HepG2 (cell line): ENCODE results near the gene KIF22. TPM values are rescaled to one million over a fixed set of nuclear protein-coding genes. Genes with fewer than 3 reads are reported as not detected.

Source experiments
- ATF4 ChIP-seq, 2 experiments: fragments of 450-650 bp in 1 of 2; sonication (generic) in 1 of 2; formaldehyde crosslinking; IDR thresholded peaks; 2 replicates each; pipeline versions ENCODE4 v1.5.0 to v1.8.0; 2020 to 2022; ENCODE audit warnings: mild to moderate bottlenecking in 1 of 2, missing genetic modification reagents in 1 of 2
- BATF2 ChIP-seq: sonication (generic); formaldehyde crosslinking; IDR thresholded peaks from 2 replicates; pipeline ENCODE4 v1.8.0; 2022; ENCODE audit warnings: mild to moderate bottlenecking, missing genetic modification reagents, moderate library complexity
- FOXP4 ChIP-seq: sonication (generic); formaldehyde crosslinking; IDR thresholded peaks from 2 replicates; pipeline ENCODE4 v1.4.0; 2020; ENCODE audit warnings: missing genetic modification reagents
- GATAD1 ChIP-seq: IDR thresholded peaks from 2 replicates; pipeline ENCODE4 v1.6.1; 2016; ENCODE audit warnings: missing genetic modification reagents, missing compliant biosample characterization
- HMG20A ChIP-seq: IDR thresholded peaks from 2 replicates; pipeline ENCODE4 v1.6.1; 2016; ENCODE audit warnings: borderline replicate concordance
- HMGXB4 ChIP-seq, 2 experiments: sonication (generic) in 1 of 2; formaldehyde crosslinking in 1 of 2; IDR thresholded peaks; 2 replicates each; pipeline versions ENCODE4 v1.4.0 to v1.6.1; 2018 to 2020; ENCODE audit warnings: missing genetic modification reagents in 2 of 2, borderline replicate concordance in 1 of 2, low read depth in 1 of 2, mild to moderate bottlenecking in 1 of 2, missing biosample characterization in 1 of 2
- KDM2A ChIP-seq: sonication (generic); formaldehyde crosslinking; IDR thresholded peaks from 2 replicates; pipeline ENCODE4 v1.4.0; 2020; ENCODE audit warnings: low read depth, missing genetic modification reagents, borderline replicate concordance
- MAFK ChIP-seq, 2 experiments: IDR thresholded peaks in 1 of 2; conservative IDR thresholded peaks in 1 of 2; 2 replicates each; pipeline ENCODE4 v1.6.1; 2011; ENCODE audit warnings: improper control_type of control experiment in 2 of 2, low read length in 2 of 2
- MIER3 ChIP-seq: IDR thresholded peaks from 2 replicates; pipeline ENCODE4 v1.6.1; 2016; ENCODE audit warnings: missing compliant biosample characterization, borderline replicate concordance
- NFE2 ChIP-seq: sonication (generic); formaldehyde crosslinking; IDR thresholded peaks from 2 replicates; pipeline ENCODE4 v1.4.0; 2020; ENCODE audit warnings: missing genetic modification reagents
- NFYB ChIP-seq: sonication (generic); formaldehyde crosslinking; IDR thresholded peaks from 2 replicates; pipeline ENCODE4 v1.4.0; 2020; ENCODE audit warnings: missing genetic modification reagents
- RBFOX2 ChIP-seq: fragments of 200-400 bp; formaldehyde crosslinking; IDR thresholded peaks from 2 replicates; pipeline ENCODE4 v1.6.1; 2017; ENCODE audit warnings: low read depth, mild to moderate bottlenecking, low read length
- REL ChIP-seq: sonication (generic); formaldehyde crosslinking; conservative IDR thresholded peaks from 2 replicates; pipeline ENCODE4 v1.8.0; 2022; ENCODE audit warnings: mild to moderate bottlenecking, missing genetic modification reagents, moderate library complexity
- SOX5 ChIP-seq: IDR thresholded peaks from 2 replicates; pipeline ENCODE4 v1.6.1; 2016; ENCODE audit warnings: borderline replicate concordance
- ZMYM3 ChIP-seq: sonication (generic); formaldehyde crosslinking; IDR thresholded peaks from 2 replicates; pipeline ENCODE4 v1.5.1; 2020; ENCODE audit warnings: mild to moderate bottlenecking, missing genetic modification reagents
- polyA plus RNA-seq, 8 experiments: library from polyadenylated mRNA; depleted of rRNA in 3 of 8; stranded (reverse) in 7 of 8; unstranded in 1 of 8; fragments of >200 nt; fragmentation: Illumina TruSeq in 4 of 8; extraction: Trizol in 4 of 8; gene quantifications; 2 replicates each; pipeline versions ENCODE4 v1.2.1 to v1.2.3, GENCODE V29; 2011 to 2016; ENCODE audit warnings: low read depth in 4 of 8, missing spikeins in 1 of 8, mixed read lengths in 1 of 8; ENCODE audit not compliant: insufficient read depth in 1 of 8
- total RNA-seq, 5 experiments: library from RNA; depleted of rRNA; stranded (reverse); fragments of >200 nt; fragmentation: Illumina TruSeq; extraction: Trizol; gene quantifications; 2 replicates each; pipeline ENCODE4 v1.2.3, GENCODE V29; 2016; ENCODE audit warnings: low read depth in 1 of 5
- TF ChIP-seq, protein P1 (sequence below): fragments of 450-650 bp; IDR thresholded peaks from 2 replicates; pipeline ENCODE4 v1.6.1; 2016
- TF ChIP-seq, protein P2 (sequence below): IDR thresholded peaks from 2 replicates; pipeline ENCODE4 v1.6.1; 2018; ENCODE audit warnings: missing genetic modification reagents
- TF ChIP-seq, protein P3 (sequence below): IDR thresholded peaks from 2 replicates; pipeline ENCODE4 v1.6.1; 2016; ENCODE audit warnings: low read depth, control low read depth

Gene KIF22
- total and polyA plus RNA-seq, 2 of the 13 experiments (the other 11 are each of a cell fraction or from before 2014, with no cell fraction given): 95.8 to 118 TPM

- TF ChIP-seq MIER3 (CRISPR knock-in tag): peak; percentile 92; the same call in 1 of the 2 replicates
- no peak; the same call in 1 of the 2 replicates for TF ChIP-seq ZMYM3 (CRISPR knock-in tag)
- TF ChIP-seq REL (CRISPR knock-in tag): peak; percentile 96
- TF ChIP-seq HMG20A (CRISPR knock-in tag): peak; percentile 54; the same call in 1 of the 2 replicates
- peak in 1 of 2 experiments; percentile 79; a peak in 2 of 4 replicates for TF ChIP-seq ATF4 (CRISPR knock-in tag; IDR thresholded peaks at IDR 0.05)
- TF ChIP-seq, protein P1, sequence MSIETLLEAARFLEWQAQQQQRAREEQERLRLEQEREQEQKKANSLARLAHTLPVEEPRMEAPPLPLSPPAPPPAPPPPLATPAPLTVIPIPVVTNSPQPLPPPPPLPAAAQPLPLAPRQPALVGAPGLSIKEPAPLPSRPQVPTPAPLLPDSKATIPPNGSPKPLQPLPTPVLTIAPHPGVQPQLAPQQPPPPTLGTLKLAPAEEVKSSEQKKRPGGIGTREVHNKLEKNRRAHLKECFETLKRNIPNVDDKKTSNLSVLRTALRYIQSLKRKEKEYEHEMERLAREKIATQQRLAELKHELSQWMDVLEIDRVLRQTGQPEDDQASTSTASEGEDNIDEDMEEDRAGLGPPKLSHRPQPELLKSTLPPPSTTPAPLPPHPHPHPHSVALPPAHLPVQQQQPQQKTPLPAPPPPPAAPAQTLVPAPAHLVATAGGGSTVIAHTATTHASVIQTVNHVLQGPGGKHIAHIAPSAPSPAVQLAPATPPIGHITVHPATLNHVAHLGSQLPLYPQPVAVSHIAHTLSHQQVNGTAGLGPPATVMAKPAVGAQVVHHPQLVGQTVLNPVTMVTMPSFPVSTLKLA: peak; percentile 56
- peak; percentile 98 for TF ChIP-seq RBFOX2
- TF ChIP-seq FOXP4 (CRISPR knock-in tag): peak; percentile 84
- peak; percentile 83 to 97 for TF ChIP-seq HMGXB4 (CRISPR knock-in tag; IDR thresholded peaks at IDR 0.05; ENCODE audit: borderline replicate concordance in 1 of 2, low read depth in 1 of 2)
- TF ChIP-seq, protein P2, sequence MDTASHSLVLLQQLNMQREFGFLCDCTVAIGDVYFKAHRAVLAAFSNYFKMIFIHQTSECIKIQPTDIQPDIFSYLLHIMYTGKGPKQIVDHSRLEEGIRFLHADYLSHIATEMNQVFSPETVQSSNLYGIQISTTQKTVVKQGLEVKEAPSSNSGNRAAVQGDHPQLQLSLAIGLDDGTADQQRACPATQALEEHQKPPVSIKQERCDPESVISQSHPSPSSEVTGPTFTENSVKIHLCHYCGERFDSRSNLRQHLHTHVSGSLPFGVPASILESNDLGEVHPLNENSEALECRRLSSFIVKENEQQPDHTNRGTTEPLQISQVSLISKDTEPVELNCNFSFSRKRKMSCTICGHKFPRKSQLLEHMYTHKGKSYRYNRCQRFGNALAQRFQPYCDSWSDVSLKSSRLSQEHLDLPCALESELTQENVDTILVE (CRISPR knock-in tag): peak; percentile 99
- peak; percentile 86 for TF ChIP-seq SOX5 (CRISPR knock-in tag)
- peak; percentile 99 for TF ChIP-seq KDM2A (CRISPR knock-in tag)
- TF ChIP-seq GATAD1: peak; percentile 96
- no peak for TF ChIP-seq NFE2 (CRISPR knock-in tag)
- TF ChIP-seq, protein P3, sequence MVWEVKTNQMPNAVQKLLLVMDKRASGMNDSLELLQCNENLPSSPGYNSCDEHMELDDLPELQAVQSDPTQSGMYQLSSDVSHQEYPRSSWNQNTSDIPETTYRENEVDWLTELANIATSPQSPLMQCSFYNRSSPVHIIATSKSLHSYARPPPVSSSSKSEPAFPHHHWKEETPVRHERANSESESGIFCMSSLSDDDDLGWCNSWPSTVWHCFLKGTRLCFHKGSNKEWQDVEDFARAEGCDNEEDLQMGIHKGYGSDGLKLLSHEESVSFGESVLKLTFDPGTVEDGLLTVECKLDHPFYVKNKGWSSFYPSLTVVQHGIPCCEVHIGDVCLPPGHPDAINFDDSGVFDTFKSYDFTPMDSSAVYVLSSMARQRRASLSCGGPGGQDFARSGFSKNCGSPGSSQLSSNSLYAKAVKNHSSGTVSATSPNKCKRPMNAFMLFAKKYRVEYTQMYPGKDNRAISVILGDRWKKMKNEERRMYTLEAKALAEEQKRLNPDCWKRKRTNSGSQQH (CRISPR knock-in tag): peak; percentile 90; the same call in 1 of the 2 replicates
- TF ChIP-seq NFYB (CRISPR knock-in tag): peak; percentile 76
- no peak; a peak in 1 of 4 replicates for TF ChIP-seq MAFK (conservative IDR thresholded peaks at IDR 0.05 in 1 of 2, IDR thresholded peaks at IDR 0.05 in 1 of 2; ENCODE audit: low read length in 2 of 2)
- TF ChIP-seq BATF2 (CRISPR knock-in tag): peak; percentile 96
These were observed 14.9 kb downstream of the KIF22 start (continued) for GRCh38 chr16:29805232-29806098.
